Panc1 (cell line): ENCODE data around the gene TRMT61A. TPM values are rescaled to one million over a fixed set of nuclear protein-coding genes. Genes with fewer than 3 reads are reported as not detected.

Experiments
- ATAC-seq: fragments of 200-7000 bp; cut with Tn5 transposase; 2 replicates; pipeline ENCODE4 v1.9.1; 2020; ENCODE audit warnings: mild to moderate bottlenecking, moderate library complexity
- BruUV-seq: library from RNA; stranded (reverse); fragments of 400-500 nt; replicated peaks from 2 replicates; lab custom pipeline; 2021; lab: Mats Ljungman, UMichigan
- CTCF ChIA-PET: fragments of 300-600 bp; sonication (Branson Sonifier 250); formaldehyde crosslinking; loops from one replicate; lab custom pipeline; 2022; ENCODE audit warnings: antibody characterized with exemption; lab: Charles Lee
- POLR2A ChIA-PET: fragments of 300-600 bp; sonication (Branson Sonifier 250); formaldehyde crosslinking; loops from one replicate; lab custom pipeline; 2022; ENCODE audit warnings: antibody characterized with exemption; lab: Charles Lee
- DNase-seq: peaks from one replicate; pipeline ENCODE4 v3.0.0-alpha.2; 2010; ENCODE audit warnings: low read depth, low spot score
- H3K27ac ChIP-seq: 2 replicates; pipeline ENCODE4 v1.5.1; 2011; ENCODE audit warnings: mild to moderate bottlenecking, low read length, inconsistent platforms
- H3K27me3 ChIP-seq: fragments of 200-500 bp; sonication (Bioruptor generic); 2 replicates; pipeline ENCODE4 v1.6.0; 2014; ENCODE audit warnings: low read length, inconsistent platforms; ENCODE audit not compliant: control insufficient read depth, insufficient read depth
- H3K36me3 ChIP-seq: fragments of 200-500 bp; sonication (Bioruptor generic); 2 replicates; pipeline ENCODE4 v1.5.1; 2014; ENCODE audit warnings: inconsistent platforms, mild to moderate bottlenecking, low read length, moderate library complexity; ENCODE audit not compliant: control insufficient read depth, insufficient read depth
- H3K4me1 ChIP-seq: 2 replicates; pipeline ENCODE4 v1.5.1; 2011; ENCODE audit warnings: inconsistent platforms, mild to moderate bottlenecking, low read length, moderate library complexity; ENCODE audit not compliant: control insufficient read depth, insufficient read depth
- H3K4me3 ChIP-seq, 2 experiments: 2 replicates each; pipeline ENCODE4 v1.5.1; 2011 to 2012; ENCODE audit warnings: low read depth in 2 of 2, low read length in 2 of 2, mild to moderate bottlenecking in 2 of 2, inconsistent platforms in 1 of 2, moderate library complexity in 1 of 2
- H3K9me3 ChIP-seq: fragments of 200-500 bp; sonication (Bioruptor generic); 2 replicates; pipeline ENCODE4 v1.5.1; 2014; ENCODE audit warnings: low read depth, mild to moderate bottlenecking, inconsistent platforms, low read length, moderate library complexity; ENCODE audit not compliant: control insufficient read depth, insufficient read depth
- CTCF ChIP-seq: fragments of 450-650 bp; IDR thresholded peaks from 2 replicates; pipeline ENCODE4 v1.5.1; 2017; ENCODE audit warnings: mild to moderate bottlenecking
- POLR2AphosphoS5 ChIP-seq: IDR thresholded peaks from 2 replicates; pipeline ENCODE4 v1.6.1; 2012; ENCODE audit warnings: mild to moderate bottlenecking, low read depth, low read length, moderate library complexity
- REST ChIP-seq, 2 experiments: IDR thresholded peaks; 2 replicates each; pipeline ENCODE4 v1.6.1; 2011 to 2012; ENCODE audit warnings: low read depth in 2 of 2, control low read depth in 1 of 2, low read length in 1 of 2, mild to moderate bottlenecking in 1 of 2, moderate library complexity in 1 of 2; ENCODE audit not compliant: insufficient read depth in 1 of 2
- SIN3A ChIP-seq: IDR thresholded peaks from 2 replicates; pipeline ENCODE4 v1.6.1; 2012; ENCODE audit warnings: low read depth, mild to moderate bottlenecking, low read length, moderate library complexity, borderline replicate concordance; ENCODE audit not compliant: insufficient read depth
- TCF7L2 ChIP-seq: IDR thresholded peaks from 2 replicates; pipeline ENCODE4 v1.6.1; 2011; ENCODE audit warnings: mild to moderate bottlenecking, low read depth, low read length, inconsistent platforms
- in situ Hi-C: cut with HindIII; loops from 2 replicates; pipeline ENCODE4 v1.10.0; 2016; ENCODE audit warnings: low sequenced_read_pairs, low pct_unique_long_range_greater_than_20kb
- intact Hi-C: fragments of 100-400 bp; cut with micrococcal nuclease; formaldehyde crosslinking; loops from one replicate; pipeline ENCODE4 v1.10.0; 2022; ENCODE audit not compliant: unreplicated experiment
- total RNA-seq: library from RNA; stranded (reverse); gene quantifications from one replicate; pipeline ENCODE4 v1.2.1, GENCODE V29; 2021; ENCODE audit not compliant: unreplicated experiment

The TRMT61A gene
- total RNA-seq, 1 experiment from 2014 or later, result 22.9 TPM

GRCh38 chr14:103519043-103519836, 9.8 kb upstream of the TRMT61A start:
- TF ChIP-seq SIN3A (0 out of 2 replicates have a peak, but pooled peaks have one; percentile 42), TCF7L2 (no peak)
- Histone ChIP-seq H3K27ac (peak overlapping the region; percentile 80), H3K27me3 (no peaks in the 10 kb centered on the region), H3K4me1 (peaks cover 39% of the 10 kb centered on the region), H3K36me3 (no peaks in the 10 kb centered on the region; the same call in 1 of the 2 replicates), H3K9me3 (no peaks in the 10 kb centered on the region), H3K4me3 (no peak overlapping the region)
- no TSS peak for BruUV-seq
- DNase-seq (no peak), ATAC-seq (peak; percentile 45)
- ChIA-PET CTCF (interaction anchor here (0.6 to 1.3 kb wide), 7 partner anchors 9 to 52 kb away, joined by 3 to 13 read pairs (median 3); partner anchors contain the start of gene TRMT61A), POLR2A (interaction anchor here (1.1 kb wide), 1 partner anchor 19 kb away, joined by 4 read pairs; no protein-coding TSS in a partner anchor)
- intact Hi-C loops, result no loop called here
- in situ Hi-C loops, result no loop called here

GRCh38 chr14:103519837-103520212, 9.2 kb upstream of the TRMT61A start:
- no peak for TF ChIP-seq SIN3A
- no peak; the same call in 1 of the 2 replicates for TF ChIP-seq POLR2AphosphoS5
- TF ChIP-seq TCF7L2, result no peak
- TF ChIP-seq REST (IDR thresholded peaks at IDR 0.05; ENCODE audit: insufficient read depth in 1 of 2, low read depth in 2 of 2, low read length in 1 of 2), result no peak
- TF ChIP-seq CTCF, result no peak
- Histone ChIP-seq H3K9me3 (no peaks in the 10 kb centered on the region), H3K27ac (peak overlapping the region; percentile 80), H3K4me1 (peaks cover 45% of the 10 kb centered on the region), H3K27me3 (no peaks in the 10 kb centered on the region), H3K36me3 (no peaks in the 10 kb centered on the region; the same call in 1 of the 2 replicates), H3K4me3 (peak overlapping the region in 1 of 2 experiments; percentile 50; a peak in 1 of 4 replicates)
- intact Hi-C loops (no loop called here), in situ Hi-C loops (no loop called here)
- POLR2A ChIA-PET, result interaction anchor here (1.1 kb wide), 1 partner anchor 19 kb away, joined by 4 read pairs; no protein-coding TSS in a partner anchor
- TSS peak; percentile 97 for BruUV-seq
- CTCF ChIA-PET, result no interaction called here
- no peak for ATAC-seq
- no peak for DNase-seq
